ENCODE results near the gene GPX3.

GPX3 gene

GRCh38 chr5:151020304-151021110 is at the start of gene GPX3:
Gene GPX3, plus strand, starts transcription at chr5:151020591. Its CDS starts 64 bp downstream, at chr5:151020655.
- DNase-seq (ENCODE audit: low read depth) = no peak

GRCh38 chr5:150978590-150978989 is 41.8 kb upstream of the GPX3 start:
- DNase-seq (ENCODE audit: low read depth) = no peak

GRCh38 chr5:150987746-150988145 is 32.6 kb upstream of the GPX3 start:
- no peak for DNase-seq (ENCODE audit: low read depth)

- DNase-seq (ENCODE audit: low read depth) = no peak
These were observed 30.7 kb upstream of the GPX3 start for GRCh38 chr5:150989695-150990094.

GRCh38 chr5:150992705-150993104 is 27.7 kb upstream of the GPX3 start:
- DNase-seq (ENCODE audit: low read depth) = no peak

- no peak for DNase-seq (ENCODE audit: low read depth)
These were observed 27.0 kb upstream of the GPX3 start for GRCh38 chr5:150993422-150993821.

- no peak for DNase-seq (ENCODE audit: low read depth)
These were observed 26.5 kb upstream of the GPX3 start for GRCh38 chr5:150993826-150994412.

- no peak for DNase-seq (ENCODE audit: low read depth)
These were observed 20.5 kb upstream of the GPX3 start for GRCh38 chr5:150999704-151000442.

- no peak for DNase-seq (ENCODE audit: low read depth)
These were observed 19.0 kb upstream of the GPX3 start for GRCh38 chr5:151001436-151001835.

GRCh38 chr5:151002250-151002649 is 18.1 kb upstream of the GPX3 start:
- DNase-seq (ENCODE audit: low read depth) = no peak

- no peak for DNase-seq (ENCODE audit: low read depth)
These were observed 17.5 kb upstream of the GPX3 start for GRCh38 chr5:151002681-151003502.

- DNase-seq (ENCODE audit: low read depth) = no peak
These were observed 16.9 kb upstream of the GPX3 start for GRCh38 chr5:151003503-151003860.

GRCh38 chr5:151004499-151004898 is 15.9 kb upstream of the GPX3 start:
- no peak for DNase-seq (ENCODE audit: low read depth)

- DNase-seq (ENCODE audit: low read depth) = no peak
These were observed 15.0 kb upstream of the GPX3 start for GRCh38 chr5:151005187-151005949.

- DNase-seq (ENCODE audit: low read depth) = no peak
These were observed 14.3 kb upstream of the GPX3 start for GRCh38 chr5:151005950-151006576.

- DNase-seq (ENCODE audit: low read depth) = no peak
These were observed 13.6 kb upstream of the GPX3 start for GRCh38 chr5:151006704-151007334.

GRCh38 chr5:151007430-151008209 is 12.8 kb upstream of the GPX3 start:
- DNase-seq (ENCODE audit: low read depth) = no peak

- no peak for DNase-seq (ENCODE audit: low read depth)
These were observed 12.2 kb upstream of the GPX3 start for GRCh38 chr5:151008210-151008491.

- DNase-seq (ENCODE audit: low read depth) = no peak
These were observed 11.5 kb upstream of the GPX3 start for GRCh38 chr5:151008906-151009305.

- no peak for DNase-seq (ENCODE audit: low read depth)
These were observed 7.5 kb upstream of the GPX3 start for GRCh38 chr5:151012862-151013261.
